SU-DHL-6 (cell line): Measurements from ENCODE around the gene MGAT4A.

Experiments used
- H2AFZ ChIP-seq: fragments of 200-600 bp; sonication (generic); 2 replicates; pipeline ENCODE4 v1.6.1; 2014; ENCODE audit warnings: low read depth, mild to moderate bottlenecking, moderate library complexity, mixed read lengths, antibody characterized with exemption, low read length; ENCODE audit not compliant: severe bottlenecking
- H3F3A ChIP-seq: fragments of 200-600 bp; shearing (Covaris generic); 2 replicates; pipeline ENCODE4 v1.6.0; 2016; ENCODE audit warnings: antibody characterized with exemption, mild to moderate bottlenecking; ENCODE audit not compliant: insufficient read depth
- H3K27ac ChIP-seq: fragments of 200-600 bp; sonication (generic); 2 replicates; pipeline ENCODE4 v1.5.1; 2016; ENCODE audit warnings: low read depth, mild to moderate bottlenecking, low read length, moderate library complexity, mixed read lengths
- H3K27me3 ChIP-seq: fragments of 200-600 bp; sonication (generic), shearing (Covaris generic); 2 replicates; pipeline ENCODE4 v1.6.0; 2014; ENCODE audit warnings: mild to moderate bottlenecking, low read length
- H3K36me3 ChIP-seq: fragments of 200-600 bp; sonication (generic); 2 replicates; pipeline ENCODE4 v1.6.1; 2014; ENCODE audit warnings: mild to moderate bottlenecking, low read length, mixed read lengths
- H3K4me2 ChIP-seq: fragments of 300-600, 200-600 bp; shearing (Covaris generic), sonication (generic); 2 replicates; pipeline ENCODE4 v1.6.0; 2014; ENCODE audit warnings: low read length, low read depth, mild to moderate bottlenecking; ENCODE audit not compliant: poor library complexity, severe bottlenecking
- H3K4me3 ChIP-seq: fragments of 200-600 bp; sonication (generic); 2 replicates; pipeline ENCODE4 v1.5.1; 2014; ENCODE audit warnings: antibody characterized with exemption, low read length, mild to moderate bottlenecking, mixed read lengths; ENCODE audit not compliant: insufficient read depth, poor library complexity, severe bottlenecking
- H3K79me2 ChIP-seq: fragments of 200-600 bp; sonication (generic); 2 replicates; pipeline ENCODE4 v1.6.1; 2014; ENCODE audit warnings: mild to moderate bottlenecking, low read length, moderate library complexity; ENCODE audit not compliant: insufficient read depth
- H3K9ac ChIP-seq: fragments of 200-600 bp; sonication (generic); 2 replicates; pipeline ENCODE4 v1.7.0; 2014; ENCODE audit warnings: mild to moderate bottlenecking, low read length
- H3K9me2 ChIP-seq: fragments of 200-600 bp; sonication (generic); replicated peaks from 2 replicates; pipeline ENCODE4 v1.6.1; 2014; ENCODE audit warnings: low read length; ENCODE audit not compliant: insufficient read depth
- H3K9me3 ChIP-seq: fragments of 200-600 bp; sonication (generic); 2 replicates; pipeline ENCODE4 v1.6.1; 2014; ENCODE audit warnings: low read length, mixed read lengths; ENCODE audit not compliant: insufficient read depth
- H4K20me1 ChIP-seq: fragments of 200-600 bp; sonication (generic); 2 replicates; pipeline ENCODE4 v1.6.1; 2014; ENCODE audit warnings: low read depth, mild to moderate bottlenecking, antibody characterized with exemption, low read length, moderate library complexity, mixed read lengths
- EZH2phosphoT487 ChIP-seq: fragments of 200-600 bp; sonication (generic), shearing (Covaris generic); conservative IDR thresholded peaks from 2 replicates; pipeline ENCODE4 v1.6.1; 2018; ENCODE audit warnings: mild to moderate bottlenecking, antibody characterized with exemption, low read length, moderate library complexity, mixed read lengths
- TF ChIP-seq, protein P1 (sequence below): fragments of 200-600 bp; sonication (generic); IDR thresholded peaks from one replicate; pipeline ENCODE4 v1.5.1; 2017; ENCODE audit warnings: antibody characterized with exemption, mild to moderate bottlenecking, low read length, moderate library complexity; ENCODE audit not compliant: insufficient read depth, poor library complexity, severe bottlenecking

The MGAT4A gene

DNA sequence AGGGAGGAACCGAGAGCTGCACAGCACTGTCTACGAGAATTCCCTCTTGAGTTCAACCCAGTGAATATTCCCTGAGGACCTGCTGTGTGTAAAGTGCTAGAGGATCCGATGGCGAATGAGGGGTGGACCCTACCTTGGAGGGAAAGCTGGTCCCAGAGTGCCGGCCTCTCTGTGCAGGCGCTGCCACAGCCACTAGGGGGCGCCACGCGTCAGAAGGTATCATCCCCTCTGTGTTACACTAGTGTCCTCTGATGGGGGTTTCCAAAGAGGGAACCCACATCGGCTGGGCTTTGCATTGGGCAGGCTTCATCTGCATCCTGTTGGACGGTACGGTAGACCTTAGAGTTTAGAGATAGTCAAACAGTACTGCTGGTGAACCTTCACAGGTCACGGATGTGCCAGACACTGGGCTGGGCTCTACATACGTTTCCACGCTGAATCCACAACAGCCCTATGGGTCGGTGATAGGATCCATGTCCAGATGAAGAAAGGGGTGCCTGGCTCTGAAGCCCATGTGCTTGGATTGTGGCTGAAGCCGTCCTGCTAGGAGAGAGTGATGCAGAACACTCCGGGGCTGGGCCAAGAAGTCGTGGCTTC lies 161.6 kb downstream of the MGAT4A start:
- Histone ChIP-seq H3K27ac (no peak overlapping the region), H3K4me2 (no peak overlapping the region), H3K9me2 (no peaks in the 10 kb centered on the region), H3K9me3 (no peaks in the 10 kb centered on the region), H3K36me3 (no peaks in the 10 kb centered on the region), H4K20me1 (no peaks in the 10 kb centered on the region), H3K27me3 (no peaks in the 10 kb centered on the region), H2AFZ (no peak overlapping the region), H3F3A (no peaks in the 10 kb centered on the region), H3K9ac (no peak overlapping the region), H3K79me2 (no peaks in the 10 kb centered on the region), H3K4me3 (no peak overlapping the region)
- TF ChIP-seq, protein P1, sequence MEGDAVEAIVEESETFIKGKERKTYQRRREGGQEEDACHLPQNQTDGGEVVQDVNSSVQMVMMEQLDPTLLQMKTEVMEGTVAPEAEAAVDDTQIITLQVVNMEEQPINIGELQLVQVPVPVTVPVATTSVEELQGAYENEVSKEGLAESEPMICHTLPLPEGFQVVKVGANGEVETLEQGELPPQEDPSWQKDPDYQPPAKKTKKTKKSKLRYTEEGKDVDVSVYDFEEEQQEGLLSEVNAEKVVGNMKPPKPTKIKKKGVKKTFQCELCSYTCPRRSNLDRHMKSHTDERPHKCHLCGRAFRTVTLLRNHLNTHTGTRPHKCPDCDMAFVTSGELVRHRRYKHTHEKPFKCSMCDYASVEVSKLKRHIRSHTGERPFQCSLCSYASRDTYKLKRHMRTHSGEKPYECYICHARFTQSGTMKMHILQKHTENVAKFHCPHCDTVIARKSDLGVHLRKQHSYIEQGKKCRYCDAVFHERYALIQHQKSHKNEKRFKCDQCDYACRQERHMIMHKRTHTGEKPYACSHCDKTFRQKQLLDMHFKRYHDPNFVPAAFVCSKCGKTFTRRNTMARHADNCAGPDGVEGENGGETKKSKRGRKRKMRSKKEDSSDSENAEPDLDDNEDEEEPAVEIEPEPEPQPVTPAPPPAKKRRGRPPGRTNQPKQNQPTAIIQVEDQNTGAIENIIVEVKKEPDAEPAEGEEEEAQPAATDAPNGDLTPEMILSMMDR = peak; percentile 96
- no peak for TF ChIP-seq EZH2phosphoT487
